Fibroblast of lung (primary cell): Measurements from ENCODE around the gene NKAIN2.

Experiments
- CTCF ChIP-seq, 2 donors: IDR thresholded peaks in 1 of 2; conservative IDR thresholded peaks in 1 of 2; 1 replicate in 1 of 2; 2 replicates in 1 of 2; pipeline ENCODE4 v1.5.1; 2011 to 2012; ENCODE audit warnings: low read length in 2 of 2, control low read depth in 1 of 2, inconsistent platforms in 1 of 2, low read depth in 1 of 2, mild to moderate bottlenecking in 1 of 2
- EZH2 ChIP-seq: IDR thresholded peaks from 2 replicates; pipeline ENCODE4 v1.5.1; 2012; ENCODE audit warnings: low read length, control low read depth, mild to moderate bottlenecking; ENCODE audit errors: missing control alignments

- no peak for TF ChIP-seq CTCF (conservative IDR thresholded peaks at IDR 0.05 in 1 of 2, IDR thresholded peaks at IDR 0.05 in 1 of 2; ENCODE audit: low read depth in 1 of 2, low read length in 2 of 2)
- no peak for TF ChIP-seq EZH2
These were observed 207.5 kb downstream of the NKAIN2 start for GRCh38 chr6:124011180-124011579.
